H9 (cell line): ENCODE results near the gene TCEA2. TPM values are rescaled to one million over a fixed set of nuclear protein-coding genes. Genes with fewer than 3 reads are reported as not detected.

Experiments used
- DNase-seq: peaks from one replicate; pipeline ENCODE4 v3.0.0-alpha.2; 2017
- H2AFZ ChIP-seq: one replicate; pipeline ENCODE4 v1.6.1; 2013; ENCODE audit warnings: mild to moderate bottlenecking, low read length, control low read depth, moderate library complexity
- H2AK5ac ChIP-seq: 2 replicates; pipeline ENCODE4 v1.6.1; 2013; ENCODE audit warnings: low read length, control low read depth, mixed read lengths; ENCODE audit not compliant: insufficient read length
- H2BK120ac ChIP-seq: one replicate; pipeline ENCODE4 v1.6.1; 2013; ENCODE audit warnings: low read depth, mild to moderate bottlenecking, low read length, control low read depth, inconsistent platforms; ENCODE audit not compliant: poor library complexity, severe bottlenecking
- H2BK12ac ChIP-seq: 2 replicates; pipeline ENCODE4 v1.6.1; 2013; ENCODE audit warnings: low read length, control low read depth, mixed read lengths, low read depth; ENCODE audit not compliant: insufficient read length
- H2BK15ac ChIP-seq: 2 replicates; pipeline ENCODE4 v1.6.1; 2013; ENCODE audit warnings: low read depth, low read length, control low read depth
- H2BK20ac ChIP-seq: one replicate; pipeline ENCODE4 v1.6.1; 2013; ENCODE audit warnings: low read depth, mild to moderate bottlenecking, low read length, control low read depth, inconsistent platforms; ENCODE audit not compliant: poor library complexity, severe bottlenecking
- H2BK5ac ChIP-seq: 2 replicates; pipeline ENCODE4 v1.6.1; 2013; ENCODE audit warnings: low read length, control low read depth, mixed read lengths; ENCODE audit not compliant: insufficient read length
- H3K14ac ChIP-seq: 2 replicates; pipeline ENCODE4 v1.6.1; 2013; ENCODE audit warnings: low read length, control low read depth; ENCODE audit not compliant: insufficient read depth
- H3K18ac ChIP-seq: 2 replicates; pipeline ENCODE4 v1.6.1; 2013; ENCODE audit warnings: low read depth, mild to moderate bottlenecking, mixed read lengths, low read length, control low read depth; ENCODE audit not compliant: insufficient read length
- H3K23ac ChIP-seq: 2 replicates; pipeline ENCODE4 v1.6.1; 2013; ENCODE audit warnings: low read length, control low read depth, mixed read lengths, low read depth; ENCODE audit not compliant: insufficient read length
- H3K23me2 ChIP-seq: 2 replicates; pipeline ENCODE4 v1.6.1; 2013; ENCODE audit warnings: low read depth, mild to moderate bottlenecking, mixed read lengths, low read length, control low read depth; ENCODE audit not compliant: insufficient read length, poor library complexity, severe bottlenecking
- H3K27ac ChIP-seq: 2 replicates; pipeline ENCODE4 v1.5.1; 2013; ENCODE audit warnings: low read length, control low read depth, mixed read lengths, low read depth; ENCODE audit not compliant: insufficient read length
- H3K27me3 ChIP-seq: 2 replicates; pipeline ENCODE4 v1.6.1; 2013; ENCODE audit warnings: low read length, control low read depth, inconsistent platforms; ENCODE audit not compliant: insufficient read depth
- H3K4ac ChIP-seq: 2 replicates; pipeline ENCODE4 v1.6.1; 2013; ENCODE audit warnings: low read depth, mild to moderate bottlenecking, control low read depth, inconsistent platforms, low read length, moderate library complexity
- H3K4me1 ChIP-seq: 2 replicates; pipeline ENCODE4 v1.6.1; 2013; ENCODE audit warnings: low read length, control low read depth, inconsistent platforms; ENCODE audit not compliant: insufficient read depth
- H3K4me2 ChIP-seq: 2 replicates; pipeline ENCODE4 v1.6.1; 2013; ENCODE audit warnings: low read length, control low read depth, mixed read lengths; ENCODE audit not compliant: insufficient read length, insufficient read depth
- H3K56ac ChIP-seq: 2 replicates; pipeline ENCODE4 v1.6.1; 2013; ENCODE audit warnings: low read depth, mild to moderate bottlenecking, mixed read lengths, low read length, control low read depth; ENCODE audit not compliant: insufficient read length
- H3K79me1 ChIP-seq: 2 replicates; pipeline ENCODE4 v1.6.1; 2013; ENCODE audit warnings: low read depth, mild to moderate bottlenecking, moderate library complexity, low read length, control low read depth, inconsistent platforms; ENCODE audit not compliant: insufficient read depth, poor library complexity, severe bottlenecking
- H3K79me2 ChIP-seq: 2 replicates; pipeline ENCODE4 v1.6.1; 2013; ENCODE audit warnings: low read length, control low read depth, inconsistent platforms; ENCODE audit not compliant: insufficient read depth
- H3K9ac ChIP-seq: 2 replicates; pipeline ENCODE4 v1.6.1; 2013; ENCODE audit warnings: low read length, control low read depth, mixed read lengths; ENCODE audit not compliant: insufficient read length; ENCODE audit errors: extremely low read depth
- H3K9me3 ChIP-seq: one replicate; pipeline ENCODE4 v1.6.1; 2013; ENCODE audit warnings: low read depth, low read length, inconsistent platforms; ENCODE audit not compliant: control insufficient read depth
- H3T11ph ChIP-seq: one replicate; pipeline ENCODE4 v1.6.1; 2013; ENCODE audit warnings: mild to moderate bottlenecking, low read length, control low read depth, inconsistent platforms
- H4K20me1 ChIP-seq: one replicate; pipeline ENCODE4 v1.6.1; 2013; ENCODE audit not compliant: control insufficient read depth, insufficient read length, insufficient read depth
- H4K5ac ChIP-seq: 2 replicates; pipeline ENCODE4 v1.6.1; 2013; ENCODE audit warnings: low read depth, mild to moderate bottlenecking, mixed read lengths, low read length, control low read depth; ENCODE audit not compliant: insufficient read length
- H4K8ac ChIP-seq: replicated peaks from 2 replicates; pipeline ENCODE4 v1.6.1; 2013; ENCODE audit warnings: low read length, control low read depth, mixed read lengths, low read depth; ENCODE audit not compliant: insufficient read length
- H4K91ac ChIP-seq: 2 replicates; pipeline ENCODE4 v1.6.1; 2013; ENCODE audit warnings: low read depth, mild to moderate bottlenecking, moderate library complexity, mixed read lengths, low read length, control low read depth; ENCODE audit not compliant: insufficient read length
- H3K27ac Mint-ChIP-seq, 3 experiments: 2 replicates in 2 of 3; 3 replicates in 1 of 3; pipeline ENCODE4 v1.8.0; 2020 to 2021; ENCODE audit warnings: mixed read lengths in 3 of 3, mild to moderate bottlenecking in 1 of 3, moderate library complexity in 1 of 3
- H3K27me3 Mint-ChIP-seq: 2 replicates; pipeline ENCODE4 v1.8.0; 2021; ENCODE audit warnings: low read depth, mild to moderate bottlenecking, moderate library complexity, mixed read lengths
- H3K36me3 Mint-ChIP-seq, 3 experiments: 2 replicates in 2 of 3; 3 replicates in 1 of 3; pipeline ENCODE4 v1.8.0; 2020 to 2021; ENCODE audit warnings: low read depth in 3 of 3, mixed read lengths in 3 of 3; ENCODE audit not compliant: insufficient read depth in 1 of 3
- H3K4me1 Mint-ChIP-seq, 2 experiments: 2 replicates each; pipeline ENCODE4 v1.8.0; 2020; ENCODE audit warnings: mixed read lengths in 2 of 2
- H3K4me3 Mint-ChIP-seq, 2 experiments: 2 replicates in 1 of 2; 3 replicates in 1 of 2; pipeline ENCODE4 v1.8.0; 2020 to 2021; ENCODE audit warnings: mild to moderate bottlenecking in 2 of 2, mixed read lengths in 2 of 2, moderate library complexity in 1 of 2
- H3K9me3 Mint-ChIP-seq, 2 experiments: 2 replicates in 1 of 2; 3 replicates in 1 of 2; pipeline ENCODE4 v1.8.0; 2020; ENCODE audit warnings: mild to moderate bottlenecking in 2 of 2, mixed read lengths in 2 of 2, moderate library complexity in 1 of 2
- CTCF ChIP-seq: fragments of 200-600 bp; sonication (generic); conservative IDR thresholded peaks from 3 replicates; pipeline ENCODE4 v1.8.0; 2021; ENCODE audit warnings: antibody characterized with exemption, mild to moderate bottlenecking
- WGBS: extraction: QIAGEN DNeasy Blood & Tissue Kit; methylation state at CpG from one replicate; pipeline ENCODE4 v1.1.7; 2013; ENCODE audit warnings: missing lambda C conversion rate, low lambda C conversion rate, mixed read lengths; ENCODE audit not compliant: insufficient read length; ENCODE audit errors: extremely low coverage; 5-methylcytosine and 5-hydroxymethylcytosine counted together
- total RNA-seq: library from RNA; stranded (reverse); gene quantifications from 2 replicates; pipeline ENCODE4 v1.2.1, GENCODE V29; 2021

The TCEA2 gene
- total RNA-seq, 1 experiment from 2014 or later: 51.7 TPM

- no peak overlapping the region; a peak in 1 of 7 replicates for H3K27ac Mint-ChIP-seq
- H3K27me3 ChIP-seq: peaks cover 3% of the 10 kb centered on the region; the same call in 1 of the 2 replicates
- H2BK20ac ChIP-seq: no peak overlapping the region
- H3K23ac ChIP-seq: no peak overlapping the region
- no peak overlapping the region for H2AK5ac ChIP-seq
- no peak for DNase-seq
- no peak overlapping the region for H3K4me3 Mint-ChIP-seq
- H4K20me1 ChIP-seq: no peaks in the 10 kb centered on the region
- H3K23me2 ChIP-seq: no peaks in the 10 kb centered on the region
- H3K4ac ChIP-seq: no peak overlapping the region
- H2BK15ac ChIP-seq: no peak overlapping the region
- H3K4me1 ChIP-seq: no peaks in the 10 kb centered on the region
- H3T11ph ChIP-seq: no peak overlapping the region
- H3K4me2 ChIP-seq: no peak overlapping the region
- H3K9ac ChIP-seq: no peak overlapping the region
- H3K27me3 Mint-ChIP-seq: peaks cover 46% of the 10 kb centered on the region
- H3K18ac ChIP-seq: no peak overlapping the region
- no peaks in the 10 kb centered on the region for H3K79me2 ChIP-seq
- no peak overlapping the region for H3K27ac ChIP-seq
- peaks cover 9 to 11% of the 10 kb centered on the region in 2 experiments; a peak in 3 of 4 replicates for H3K4me1 Mint-ChIP-seq
- H3K14ac ChIP-seq: no peak overlapping the region; the same call in 1 of the 2 replicates
- TF ChIP-seq CTCF: no peak
- WGBS: no CpG with 5 or more reads among the region's 14 CpGs
- no peak overlapping the region for H4K5ac ChIP-seq
- H2BK120ac ChIP-seq: no peak overlapping the region
- peaks cover 2 to 5% (median 2%) of the 10 kb centered on the region in 3 experiments; a peak in 5 of 7 replicates for H3K36me3 Mint-ChIP-seq
- H4K91ac ChIP-seq: no peak overlapping the region
- peaks cover 5% of the 10 kb centered on the region in 2 experiments for H3K9me3 Mint-ChIP-seq
- no peaks in the 10 kb centered on the region for H3K79me1 ChIP-seq
- H4K8ac ChIP-seq: no peak overlapping the region
- no peaks in the 10 kb centered on the region for H3K9me3 ChIP-seq
- H2BK5ac ChIP-seq: no peak overlapping the region
- no peak overlapping the region for H2BK12ac ChIP-seq
- no peak overlapping the region for H2AFZ ChIP-seq
- no peak overlapping the region for H3K56ac ChIP-seq
Measured at GRCh38 chr20:64099880-64100565, 37.0 kb downstream of the TCEA2 start.
